ENCODE data around the gene RNFT2.

RNFT2 gene

DNA sequence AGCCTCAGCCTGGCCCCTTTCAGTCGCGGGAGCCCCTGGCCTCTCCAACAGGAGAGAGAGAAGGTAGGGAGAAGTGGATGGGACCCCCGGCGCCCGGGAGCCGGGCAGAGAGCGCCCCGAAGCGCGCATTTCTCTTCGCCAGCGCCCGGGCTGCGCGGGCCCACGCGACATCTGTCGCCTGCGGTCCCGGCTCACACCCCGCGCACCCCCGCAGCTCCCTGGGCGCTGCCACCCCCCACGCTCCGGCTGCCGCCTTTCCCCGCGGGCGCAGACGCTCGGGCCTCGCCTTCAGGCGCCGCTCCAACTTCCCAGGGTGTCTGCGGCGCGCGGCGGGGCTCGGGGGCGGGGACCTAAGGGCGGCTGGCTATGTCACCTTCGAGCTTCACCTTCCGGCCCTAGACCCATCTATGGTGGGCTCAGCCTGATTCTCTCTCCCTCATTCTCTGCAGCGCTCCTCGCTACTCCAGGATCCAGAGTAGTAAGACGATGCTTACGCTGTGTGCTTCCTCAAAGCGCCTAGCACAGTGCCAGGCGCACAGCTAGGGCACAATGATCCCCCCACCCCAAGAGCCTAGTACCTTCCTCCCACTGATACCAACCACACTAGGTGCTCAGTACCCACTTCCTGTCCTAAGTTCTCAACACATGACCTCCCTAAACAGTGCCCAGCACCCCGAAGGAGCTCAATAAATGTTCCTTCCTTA, 141.5 kb downstream of the RNFT2 start:
- DNase-seq (ENCODE audit: low spot score) = no peak

GRCh38 chr12:116880213-116880816, 142.2 kb downstream of the RNFT2 start:
- no peak for DNase-seq (ENCODE audit: low spot score)

GRCh38 chr12:116880817-116881324, 142.8 kb downstream of the RNFT2 start:
- no peak for DNase-seq (ENCODE audit: low spot score)

DNA sequence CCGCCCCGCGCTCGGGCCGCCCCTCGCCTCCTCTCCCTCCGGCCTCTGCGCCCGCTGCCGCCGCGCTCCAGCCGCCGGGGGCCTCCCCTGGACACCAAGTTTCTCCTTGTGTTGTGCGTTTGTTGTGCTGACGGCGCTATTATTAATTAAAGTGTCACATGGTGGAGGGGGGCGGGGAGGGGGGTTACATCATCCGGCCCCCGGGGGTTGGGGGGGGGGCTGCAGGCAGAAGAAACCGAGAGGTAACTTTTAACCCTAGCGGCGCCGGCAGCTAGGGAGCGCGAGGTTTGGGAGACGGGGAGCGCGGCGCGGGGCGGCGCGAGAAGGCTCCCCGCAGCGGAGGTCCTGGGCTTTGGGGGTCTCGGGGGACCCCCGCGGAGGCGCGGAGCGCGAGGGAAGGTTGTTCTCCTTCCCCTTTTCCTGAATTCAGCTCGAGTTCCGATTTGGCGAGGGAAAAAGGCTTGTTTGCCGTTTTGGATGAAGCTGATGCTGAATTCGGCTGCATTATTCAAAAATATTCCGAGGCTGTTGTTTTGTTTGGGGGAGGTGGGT, 143.3 kb downstream of the RNFT2 start, which contains the start of gene HRK:
TSS of gene HRK (minus strand) at position 117 of the 552 bp plus-strand sequence. CDS start 134 bp downstream, outside the sequence.
- DNase-seq (ENCODE audit: low spot score) = no peak

DNA sequence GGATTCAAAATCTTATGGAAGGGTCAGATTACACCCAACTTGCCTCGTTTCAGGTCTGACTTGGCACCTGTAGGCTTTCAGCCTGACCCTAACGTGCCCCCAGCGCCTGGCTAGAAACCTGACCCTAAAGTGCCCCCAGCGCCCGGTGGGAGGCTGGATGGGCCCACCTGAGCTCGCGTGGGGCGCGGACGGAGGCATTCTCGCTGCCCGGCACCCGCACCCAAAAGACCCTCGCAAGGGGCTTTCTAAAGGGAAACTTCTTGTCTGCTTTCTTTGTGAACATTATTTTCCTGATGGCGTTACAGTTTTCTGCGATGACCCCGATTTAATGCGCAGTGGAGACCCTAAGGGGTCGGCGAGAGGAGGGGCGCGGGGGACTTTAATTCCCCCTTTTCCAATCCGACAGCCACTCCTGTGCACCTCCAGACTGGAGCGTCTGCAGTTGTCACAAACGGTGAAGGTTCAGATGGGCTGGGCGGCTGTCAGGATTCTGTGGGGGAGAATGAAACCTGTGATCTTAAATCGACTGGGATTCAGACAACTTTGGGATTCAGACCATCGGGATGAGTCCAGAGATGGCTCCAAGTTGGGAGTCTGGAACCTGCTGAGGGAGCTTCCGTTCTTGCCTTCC, 143.9 kb downstream of the RNFT2 start:
- no peak for DNase-seq (ENCODE audit: low spot score)

- no peak for DNase-seq (ENCODE audit: low spot score)
These were observed 144.6 kb downstream of the RNFT2 start for GRCh38 chr12:116882742-116883141.

DNA sequence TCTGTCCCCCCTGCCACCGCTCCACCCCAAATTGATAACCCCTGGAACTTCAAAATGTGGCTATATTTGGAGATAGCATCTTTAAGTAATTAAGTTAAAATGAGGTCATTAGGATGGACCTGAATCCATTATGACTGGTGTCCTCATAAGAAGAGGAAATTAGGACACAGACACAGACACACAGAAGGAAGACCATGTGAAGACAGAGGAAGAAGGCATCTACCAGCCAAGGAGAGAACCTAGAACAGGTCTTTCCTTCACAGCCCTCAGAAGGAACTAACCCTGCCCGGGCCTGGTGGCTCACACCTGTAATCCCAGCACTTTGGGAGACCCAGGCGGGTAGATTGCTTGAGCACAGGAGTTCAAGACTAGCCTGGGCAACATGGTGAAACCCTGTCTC, 146.8 kb downstream of the RNFT2 start:
- no peak for DNase-seq (ENCODE audit: low spot score)

- DNase-seq (ENCODE audit: low spot score) = no peak
These were observed 147.4 kb downstream of the RNFT2 start for GRCh38 chr12:116885491-116885890.

DNA sequence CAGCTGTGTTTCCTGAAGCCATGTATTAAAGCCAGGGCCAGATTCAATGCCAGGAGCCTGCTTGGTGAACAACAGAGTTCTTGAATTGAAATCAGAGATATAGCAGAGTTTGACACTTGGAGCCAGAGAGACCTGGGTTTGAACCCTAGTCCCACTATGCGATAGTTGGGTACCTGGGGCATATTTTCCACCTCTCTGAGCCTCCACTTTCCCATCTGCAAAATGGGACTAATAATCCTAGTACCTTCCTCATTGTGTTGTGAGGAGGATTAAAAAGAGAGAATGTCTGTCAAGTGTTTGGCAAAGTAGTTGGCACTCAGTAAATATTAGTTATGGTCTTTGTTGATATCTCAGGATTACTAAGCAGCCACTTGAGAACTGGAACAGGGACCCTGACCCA, 149.1 kb downstream of the RNFT2 start:
- DNase-seq (ENCODE audit: low spot score) = no peak

DNA sequence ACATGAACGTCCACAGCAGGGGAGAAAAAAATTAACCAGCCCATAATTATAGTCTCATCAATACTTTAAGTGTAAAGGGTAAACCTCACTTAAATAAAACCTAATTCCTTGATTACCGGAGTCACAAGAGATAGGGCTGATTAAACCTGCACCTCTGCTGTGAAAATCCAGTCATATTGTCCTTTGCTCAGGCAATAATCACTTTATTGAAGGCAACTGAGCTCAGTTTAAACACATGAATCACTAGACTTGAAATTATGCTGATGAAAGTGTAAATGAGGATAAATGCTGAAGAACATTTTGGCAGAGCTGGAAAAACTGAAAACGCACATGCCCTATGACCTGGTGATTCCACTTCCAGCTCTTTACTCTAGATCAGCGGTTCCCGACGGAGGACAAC, 149.8 kb downstream of the RNFT2 start:
- no peak for DNase-seq (ENCODE audit: low spot score)

- DNase-seq (ENCODE audit: low spot score) = no peak
These were observed 152.2 kb downstream of the RNFT2 start for GRCh38 chr12:116890330-116890729.

DNA sequence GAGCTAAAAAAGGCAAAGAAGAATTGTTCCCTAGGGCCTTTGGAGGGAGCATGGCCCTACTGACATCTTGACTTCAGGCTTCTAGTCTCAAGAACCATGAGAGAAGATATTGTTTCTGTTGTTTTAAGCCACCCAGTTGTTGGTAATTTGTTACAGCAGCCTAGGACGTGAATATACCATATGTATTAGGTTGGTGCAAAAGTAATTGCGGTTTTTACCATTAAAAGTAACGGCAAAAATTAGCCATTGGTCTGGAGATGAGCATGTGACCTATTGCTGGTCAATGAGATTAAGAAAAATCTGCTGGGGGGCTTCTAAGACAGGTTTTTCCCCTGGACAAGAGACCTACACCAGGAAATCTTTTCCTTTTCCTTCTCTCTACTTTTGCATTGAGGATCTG, 152.9 kb downstream of the RNFT2 start:
- DNase-seq (ENCODE audit: low spot score) = no peak

GRCh38 chr12:116892349-116893140, 154.4 kb downstream of the RNFT2 start:
- no peak for DNase-seq (ENCODE audit: low spot score)

DNA sequence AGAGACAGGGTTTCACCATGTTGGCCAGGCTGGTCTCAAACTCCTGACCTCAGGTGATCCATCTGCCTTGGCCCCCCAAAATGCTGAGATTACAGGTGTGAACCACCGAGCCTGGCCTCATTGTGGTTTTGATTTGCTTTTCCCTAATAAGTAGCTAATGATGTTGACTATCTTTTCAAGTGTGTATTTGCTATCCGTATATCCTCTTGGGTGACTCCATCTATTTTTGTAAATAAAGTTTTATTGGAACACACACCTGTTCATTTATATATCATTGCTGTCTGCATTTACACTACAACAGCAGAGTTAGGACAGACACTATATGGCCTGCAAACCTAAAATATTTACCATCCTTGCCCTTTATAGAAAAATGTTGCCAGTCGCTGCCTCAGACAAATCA, 156.8 kb downstream of the RNFT2 start:
- DNase-seq (ENCODE audit: low spot score) = no peak

DNA sequence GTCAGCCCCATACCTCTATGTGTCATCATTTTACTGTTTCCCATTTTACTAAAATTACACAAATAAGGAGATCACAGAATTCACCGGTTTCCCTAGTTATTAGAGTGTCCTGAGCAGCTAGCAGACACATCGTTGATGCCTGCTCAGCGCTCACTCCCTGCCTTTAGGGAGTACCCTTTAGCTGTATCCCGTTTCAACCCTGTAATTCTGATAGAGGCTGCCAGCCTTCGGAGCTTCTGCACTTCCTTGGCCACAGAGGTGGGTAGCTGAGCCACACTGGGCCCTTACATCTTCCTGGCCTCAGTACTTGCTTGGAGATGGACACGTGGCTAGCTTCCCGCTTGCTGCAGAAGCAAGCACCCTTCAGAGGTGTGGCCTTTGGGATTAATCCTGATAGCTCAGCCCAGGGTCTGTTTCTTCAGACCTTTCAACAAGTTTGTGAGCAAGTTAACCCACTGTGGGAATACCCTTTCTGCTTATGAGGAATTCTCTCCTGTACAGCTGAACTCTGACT, 158.4 kb downstream of the RNFT2 start:
- no peak for DNase-seq (ENCODE audit: low spot score)

DNA sequence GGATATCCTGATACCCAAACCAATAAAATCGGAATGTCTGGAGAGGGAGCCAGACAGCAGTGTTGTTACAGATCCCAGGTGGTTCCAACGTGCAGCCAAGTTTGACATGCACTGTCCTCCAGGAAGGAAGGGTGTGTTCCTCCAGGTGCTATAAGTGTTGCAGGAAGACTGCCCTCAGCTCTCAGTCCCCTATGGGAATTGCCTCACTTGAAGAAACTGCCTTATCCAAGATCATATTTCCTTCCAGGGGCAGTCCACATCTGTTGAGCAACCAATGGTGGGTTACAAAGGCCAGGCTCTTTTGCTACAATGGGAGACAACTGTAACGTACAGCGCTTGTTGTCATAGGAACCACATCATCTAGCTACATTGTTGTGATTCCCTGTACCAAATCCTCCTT, 159.4 kb downstream of the RNFT2 start:
- DNase-seq (ENCODE audit: low spot score) = no peak

DNA sequence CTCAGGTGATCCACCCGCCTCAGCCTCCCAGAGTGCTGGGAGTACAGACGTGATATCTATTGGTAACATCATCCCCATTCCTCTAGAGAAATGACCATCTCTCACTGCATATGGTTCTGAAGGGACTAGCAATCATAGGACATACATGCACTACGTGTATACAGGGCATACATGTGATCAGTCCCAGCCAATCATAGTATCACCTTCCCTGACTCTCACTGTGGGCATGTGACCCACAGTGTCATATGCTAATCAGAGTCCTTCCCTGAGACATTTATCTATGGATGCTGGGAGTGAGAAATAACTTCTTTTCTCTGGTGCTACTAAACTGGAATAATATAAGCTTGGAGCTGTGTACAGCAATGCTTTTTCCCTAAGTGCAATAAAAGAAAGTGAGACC, 160.6 kb downstream of the RNFT2 start:
- no peak for DNase-seq (ENCODE audit: low spot score)

DNA sequence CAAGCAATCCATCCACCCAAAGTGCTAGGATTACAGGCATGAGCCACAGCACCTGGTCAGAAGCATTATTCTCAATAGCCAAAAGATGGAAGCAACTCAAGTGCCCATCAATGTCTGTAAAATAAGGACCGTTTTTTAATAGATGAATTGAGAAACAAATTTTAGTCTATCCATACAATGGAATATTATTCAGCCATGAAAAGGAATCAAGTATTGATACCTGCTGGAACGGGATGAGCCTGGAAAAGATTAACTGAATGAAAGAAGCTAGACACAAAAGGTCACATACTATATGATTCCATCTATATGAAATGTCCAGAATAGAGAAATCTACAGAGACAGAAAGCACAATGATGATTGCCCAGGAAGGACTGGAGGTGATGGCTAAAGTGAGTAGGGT, 163.5 kb downstream of the RNFT2 start:
- DNase-seq (ENCODE audit: low spot score) = no peak

All from hematopoietic multipotent progenitor cell treated with erythropoietin and hydrocortisone succinate and interleukin-3 and kit ligand, for 15 days (in vitro differentiated cells).